GM12891 (cell line): ENCODE data around the gene CACHD1. TPM values are rescaled to one million over a fixed set of nuclear protein-coding genes. Genes with fewer than 3 reads are reported as not detected.

Source experiments
- DNase-seq: peaks from one replicate; pipeline ENCODE4 v3.0.0; 2011; ENCODE audit warnings: low spot score; ENCODE audit not compliant: insufficient read length
- FAIRE-seq: peaks from 2 replicates; lab custom pipeline; 2011; peaks lifted over from hg19 to GRCh38; lab: Jason Lieb, UNC
- PAX5 ChIP-seq: IDR thresholded peaks from 2 replicates; pipeline ENCODE4 v1.6.1; 2011; ENCODE audit warnings: low read length, moderate library complexity, mild to moderate bottlenecking; ENCODE audit not compliant: insufficient read depth, severe bottlenecking
- POLR2A ChIP-seq: IDR thresholded peaks from 2 replicates; pipeline ENCODE4 v1.6.1; 2011; ENCODE audit warnings: low read depth, low read length, control low read depth
- POLR2AphosphoS5 ChIP-seq: IDR thresholded peaks from 2 replicates; pipeline ENCODE4 v1.6.1; 2011; ENCODE audit warnings: low read depth, low read length, control low read depth
- POU2F2 ChIP-seq: IDR thresholded peaks from 2 replicates; pipeline ENCODE4 v1.6.1; 2011; ENCODE audit warnings: low read depth, mild to moderate bottlenecking, control low read depth, low read length, moderate library complexity
- SPI1 ChIP-seq: IDR thresholded peaks from 2 replicates; pipeline ENCODE4 v1.6.1; 2011; ENCODE audit warnings: low read depth, low read length, control low read depth
- TAF1 ChIP-seq: IDR thresholded peaks from 2 replicates; pipeline ENCODE4 v1.6.1; 2011; ENCODE audit warnings: low read depth, low read length, control low read depth
- polyA plus RNA-seq: library from polyadenylated mRNA; unstranded; fragments of >200 nt; gene quantifications from one replicate; pipeline ENCODE4 v1.2.1, GENCODE V29; 2012; ENCODE audit warnings: low read depth, missing spikeins, inconsistent platforms; ENCODE audit not compliant: missing spikeins

Gene CACHD1
- polyA plus RNA-seq = 0.01 TPM

DNA sequence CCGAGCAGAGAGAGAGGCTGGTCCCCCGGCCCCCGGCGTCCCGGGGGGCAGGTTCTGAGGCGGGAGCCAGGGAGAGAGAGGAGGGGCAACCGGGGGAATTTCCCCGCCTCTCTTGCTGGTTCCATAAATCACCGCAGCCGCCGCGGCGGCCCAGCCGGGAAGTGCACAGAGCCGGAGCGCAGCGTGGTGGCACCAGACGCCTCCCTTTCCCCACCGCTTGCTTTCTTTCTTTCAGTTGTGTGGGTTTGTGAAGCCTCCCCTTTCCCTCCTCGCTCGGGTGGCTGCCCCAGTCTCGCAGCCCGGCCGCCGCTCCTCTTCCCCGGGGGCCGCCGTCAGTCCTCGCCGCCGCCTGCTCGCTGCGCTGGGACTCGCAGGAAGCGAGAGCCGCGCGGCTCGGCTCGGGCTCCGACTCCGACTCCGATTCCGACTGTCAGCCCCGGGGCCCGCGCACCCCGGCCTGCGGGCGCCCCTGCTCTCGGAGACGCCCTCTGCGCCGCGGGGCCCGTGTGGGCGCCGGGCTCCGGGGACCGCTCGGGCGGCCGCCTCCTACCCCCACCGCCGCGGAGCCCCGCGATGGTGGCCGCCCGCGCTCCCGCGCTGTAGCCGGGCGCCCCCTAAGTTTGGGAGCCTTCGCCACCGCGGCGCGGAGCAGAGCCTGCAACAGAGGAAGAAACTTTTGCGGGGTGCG is at the start of gene CACHD1:
CACHD1 (plus strand) TSS at position 153 of the 688 bp plus-strand sequence. CDS start 616 bp downstream, outside the sequence.
- DNase-seq = peak; percentile 67
- TF ChIP-seq TAF1 (no peak), PAX5 (no peak), POLR2AphosphoS5 (no peak), POLR2A (no peak), SPI1 (no peak), POU2F2 (no peak)
- FAIRE-seq = peak; percentile 23

- no peak for TF ChIP-seq POU2F2
- no peak for TF ChIP-seq POLR2A
- no peak for TF ChIP-seq SPI1
- no peak for TF ChIP-seq POLR2AphosphoS5
- TF ChIP-seq TAF1 = no peak
- DNase-seq = no peak
- FAIRE-seq = no peak
Measured at GRCh38 chr1:64421377-64421776, 48.6 kb upstream of the CACHD1 start.

DNA sequence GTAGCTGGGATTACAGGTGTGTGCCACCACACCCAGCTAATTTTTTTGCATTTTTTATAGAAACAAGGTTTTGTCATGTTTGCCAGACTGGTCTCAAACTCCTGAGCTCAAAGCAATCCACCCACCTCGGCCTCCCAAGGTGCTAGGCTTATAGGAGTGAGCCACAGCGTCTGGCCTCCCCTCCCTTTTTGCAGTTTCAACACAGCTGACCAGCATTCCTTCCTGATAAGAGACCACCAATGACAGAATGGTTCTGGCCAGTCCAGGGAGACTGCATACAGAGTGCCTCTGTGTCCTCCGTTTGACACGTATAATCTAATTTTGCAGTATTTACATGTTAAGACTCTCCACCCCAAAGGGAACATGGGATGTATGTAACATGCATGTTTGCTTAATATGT is 46.4 kb upstream of the CACHD1 start:
- DNase-seq (no peak), FAIRE-seq (no peak)
- TF ChIP-seq POLR2AphosphoS5 = no peak
- TF ChIP-seq TAF1 = no peak
- TF ChIP-seq PAX5 = no peak
- no peak for TF ChIP-seq POU2F2
- TF ChIP-seq SPI1 = no peak
- TF ChIP-seq POLR2A = no peak

GRCh38 chr1:64424412-64424811 is 45.5 kb upstream of the CACHD1 start:
- TF ChIP-seq TAF1 (no peak), POU2F2 (no peak), PAX5 (no peak), SPI1 (no peak), POLR2A (no peak), POLR2AphosphoS5 (no peak)
- DNase-seq (no peak), FAIRE-seq (no peak)

GRCh38 chr1:64425521-64425920 is 44.4 kb upstream of the CACHD1 start:
- DNase-seq = no peak
- FAIRE-seq = no peak
- TF ChIP-seq PAX5 (no peak), TAF1 (no peak)

- DNase-seq (no peak), FAIRE-seq (no peak)
- no peak for TF ChIP-seq PAX5
- TF ChIP-seq POU2F2 = no peak
- TF ChIP-seq TAF1 = no peak
- no peak for TF ChIP-seq SPI1
- no peak for TF ChIP-seq POLR2AphosphoS5
- TF ChIP-seq POLR2A = no peak
Measured at GRCh38 chr1:64426681-64427080, 43.2 kb upstream of the CACHD1 start.

DNA sequence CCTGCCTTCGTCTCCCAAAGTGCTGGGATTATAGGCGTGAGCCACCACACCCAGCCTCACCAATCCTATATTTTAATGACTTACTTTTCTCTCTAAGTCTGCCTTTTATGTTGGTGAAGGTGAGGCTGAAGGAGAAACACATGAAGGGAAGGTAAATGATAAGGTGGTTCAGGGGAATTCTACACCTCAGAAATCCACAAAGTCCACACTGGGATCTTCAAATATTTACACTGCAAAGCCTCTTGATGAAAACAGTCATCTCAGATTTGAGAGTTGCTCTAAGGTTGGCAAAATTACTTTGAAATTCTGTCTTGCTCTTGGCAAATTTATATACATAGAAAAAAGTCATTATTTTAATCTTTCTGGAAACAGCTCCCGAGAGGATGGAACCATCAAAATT is 42.0 kb upstream of the CACHD1 start:
- no peak for DNase-seq
- TF ChIP-seq TAF1 = no peak
- TF ChIP-seq POLR2A = no peak
- TF ChIP-seq POU2F2 = no peak
- TF ChIP-seq POLR2AphosphoS5 = no peak
- no peak for TF ChIP-seq PAX5
- TF ChIP-seq SPI1 = no peak
- FAIRE-seq = no peak

GRCh38 chr1:64433308-64433707 is 36.6 kb upstream of the CACHD1 start:
- FAIRE-seq (no peak), DNase-seq (no peak)
- no peak for TF ChIP-seq POLR2AphosphoS5
- no peak for TF ChIP-seq POU2F2
- TF ChIP-seq POLR2A = no peak
- no peak for TF ChIP-seq PAX5
- TF ChIP-seq SPI1 = no peak
- TF ChIP-seq TAF1 = no peak

GRCh38 chr1:64433747-64434146 is 36.2 kb upstream of the CACHD1 start:
- no peak for DNase-seq
- TF ChIP-seq POLR2AphosphoS5 (no peak), POLR2A (no peak), POU2F2 (no peak), PAX5 (no peak), TAF1 (no peak), SPI1 (no peak)
- FAIRE-seq = no peak
